ENCODE data around the gene MOV10L1. TPM values are rescaled to one million over a fixed set of nuclear protein-coding genes. Genes with fewer than 3 reads are reported as not detected.
A peak's percentile ranks its signal among the peaks of the same experiment; 100 is the strongest.
"Not testable (repeated sequence)": the region's sequence is repeated elsewhere in the genome, so short reads cannot be mapped to it uniquely, and the experiment has no call there.

MOV10L1 gene
- total RNA-seq, 1 donor from 2014 or later: not detected

- ATAC-seq (ENCODE audit: poor library complexity) (no peak), DNase-seq (no peak)
- intact Hi-C loops (cut with DNase I): no loop called here
These were observed 29.5 kb downstream of the MOV10L1 start for GRCh38 chr22:50119169-50119767.

GRCh38 chr22:50119768-50120251 is 30.0 kb downstream of the MOV10L1 start:
- ATAC-seq (ENCODE audit: poor library complexity) (no peak), DNase-seq (no peak)
- intact Hi-C loops (cut with DNase I): no loop called here

- ATAC-seq (ENCODE audit: poor library complexity): no peak
- intact Hi-C loops (cut with DNase I): no loop called here
- no peak for DNase-seq
These were observed 31.5 kb downstream of the MOV10L1 start for GRCh38 chr22:50121202-50121740.

GRCh38 chr22:50123119-50123518 is 33.3 kb downstream of the MOV10L1 start:
- intact Hi-C loops (cut with DNase I): no loop called here
- no peak for DNase-seq
- no peak for ATAC-seq (ENCODE audit: poor library complexity)

- no peak for ATAC-seq (ENCODE audit: poor library complexity)
- DNase-seq: no peak
- intact Hi-C loops (cut with DNase I): no loop called here
These were observed 35.2 kb downstream of the MOV10L1 start for GRCh38 chr22:50125029-50125428.

GRCh38 chr22:50129121-50129736 is 39.4 kb downstream of the MOV10L1 start:
- intact Hi-C loops (cut with DNase I): no loop called here
- no peak for DNase-seq
- ATAC-seq (ENCODE audit: poor library complexity): no peak

- no peak for DNase-seq
- no peak for ATAC-seq (ENCODE audit: poor library complexity)
- intact Hi-C loops (cut with DNase I): no loop called here
These were observed 42.1 kb downstream of the MOV10L1 start for GRCh38 chr22:50131894-50132293.

GRCh38 chr22:50134481-50134880 is 44.7 kb downstream of the MOV10L1 start:
- DNase-seq (no peak), ATAC-seq (ENCODE audit: poor library complexity) (no peak)
- intact Hi-C loops (cut with DNase I): no loop called here

- DNase-seq (no peak), ATAC-seq (ENCODE audit: poor library complexity) (peak; percentile 10)
- intact Hi-C loops (cut with DNase I): no loop called here
These were observed 46.8 kb downstream of the MOV10L1 start for GRCh38 chr22:50136581-50137015.

GRCh38 chr22:50137277-50137676 is 47.5 kb downstream of the MOV10L1 start:
- DNase-seq; intact Hi-C loops (cut with DNase I); ATAC-seq (ENCODE audit: poor library complexity): not testable (repeated sequence)

- ATAC-seq (ENCODE audit: poor library complexity) (no peak), DNase-seq (no peak)
- intact Hi-C loops (cut with DNase I): no loop called here
These were observed 48.2 kb downstream of the MOV10L1 start for GRCh38 chr22:50138041-50138440.

- ATAC-seq (ENCODE audit: poor library complexity): no peak
- DNase-seq: no peak
- intact Hi-C loops (cut with DNase I): no loop called here
These were observed 49.2 kb downstream of the MOV10L1 start for GRCh38 chr22:50138988-50139387.

- no peak for DNase-seq
- intact Hi-C loops (cut with DNase I): no loop called here
- ATAC-seq (ENCODE audit: poor library complexity): no peak
These were observed 50.1 kb downstream of the MOV10L1 start for GRCh38 chr22:50139843-50140415.

GRCh38 chr22:50140615-50141014 is 50.8 kb downstream of the MOV10L1 start:
- ATAC-seq (ENCODE audit: poor library complexity) (no peak), DNase-seq (no peak)
- intact Hi-C loops (cut with DNase I): no loop called here

GRCh38 chr22:50141462-50141861 is 51.7 kb downstream of the MOV10L1 start:
- intact Hi-C loops (cut with DNase I): no loop called here
- DNase-seq: no peak
- ATAC-seq (ENCODE audit: poor library complexity): no peak

GRCh38 chr22:50141891-50142363 is 52.1 kb downstream of the MOV10L1 start:
- ATAC-seq (ENCODE audit: poor library complexity) (no peak), DNase-seq (no peak)
- intact Hi-C loops (cut with DNase I): no loop called here

GRCh38 chr22:50143096-50143495 is 53.3 kb downstream of the MOV10L1 start:
- DNase-seq (no peak), ATAC-seq (ENCODE audit: poor library complexity) (no peak)
- intact Hi-C loops (cut with DNase I): no loop called here

- DNase-seq (no peak), ATAC-seq (ENCODE audit: poor library complexity) (no peak)
- intact Hi-C loops (cut with DNase I): no loop called here
These were observed 54.3 kb downstream of the MOV10L1 start for GRCh38 chr22:50144005-50144614.

GRCh38 chr22:50145721-50146438 is 56.1 kb downstream of the MOV10L1 start:
- intact Hi-C loops (cut with DNase I): loop anchor here (5.0 kb wide), 1 partner anchor 61 kb away; no protein-coding TSS in a partner anchor
- no peak for ATAC-seq (ENCODE audit: poor library complexity)
- no peak for DNase-seq
